GM12864 (cell line): Measurements from ENCODE around the gene RELN.

Experiments used
- DNase-seq: peaks from one replicate; pipeline ENCODE4 v3.0.0-alpha.2; 2011; ENCODE audit warnings: low read depth
- H3K4me3 ChIP-seq: 2 replicates; pipeline ENCODE4 v1.5.1; 2011; ENCODE audit warnings: mild to moderate bottlenecking, low read depth, low read length, control low read depth
- CTCF ChIP-seq: IDR thresholded peaks from 2 replicates; pipeline ENCODE4 v1.5.1; 2011; ENCODE audit warnings: low read depth, mild to moderate bottlenecking, moderate library complexity, low read length, control low read depth, inconsistent platforms; ENCODE audit errors: missing control alignments

The RELN gene

GRCh38 chr7:103445228-103446048 lies 544.0 kb downstream of the RELN start:
- H3K4me3 ChIP-seq: no peak overlapping the region
- TF ChIP-seq CTCF: no peak
- no peak for DNase-seq

GRCh38 chr7:103439661-103440060 lies 549.8 kb downstream of the RELN start:
- no peak overlapping the region for H3K4me3 ChIP-seq
- no peak for DNase-seq
- TF ChIP-seq CTCF: no peak

GRCh38 chr7:103437623-103438022 lies 551.8 kb downstream of the RELN start:
- DNase-seq: no peak
- no peak for TF ChIP-seq CTCF
- H3K4me3 ChIP-seq: no peak overlapping the region

GRCh38 chr7:103432712-103433111 lies 556.7 kb downstream of the RELN start:
- DNase-seq: no peak
- no peak for TF ChIP-seq CTCF
- H3K4me3 ChIP-seq: no peak overlapping the region

- H3K4me3 ChIP-seq: no peak overlapping the region
- TF ChIP-seq CTCF: no peak
- DNase-seq: no peak
Observed at GRCh38 chr7:103425177-103425576, 564.3 kb downstream of the RELN start.

GRCh38 chr7:103423467-103424179 lies 565.8 kb downstream of the RELN start:
- no peak overlapping the region for H3K4me3 ChIP-seq
- no peak for DNase-seq
- no peak for TF ChIP-seq CTCF
